CD4-positive, alpha-beta T cell treated with Interleukin-15 for 4 hours (primary cell): ENCODE measurements around the gene ST3GAL2.
A peak's percentile ranks its signal among the peaks of the same experiment; 100 is the strongest.
"Not testable (repeated sequence)": the region's sequence is repeated elsewhere in the genome, so short reads cannot be mapped to it uniquely, and the experiment has no call there.

Source experiments
- DNase-seq: peaks from one replicate; pipeline ENCODE4 v3.0.0-alpha.2; 2020; ENCODE audit warnings: low spot score

The ST3GAL2 gene

DNA sequence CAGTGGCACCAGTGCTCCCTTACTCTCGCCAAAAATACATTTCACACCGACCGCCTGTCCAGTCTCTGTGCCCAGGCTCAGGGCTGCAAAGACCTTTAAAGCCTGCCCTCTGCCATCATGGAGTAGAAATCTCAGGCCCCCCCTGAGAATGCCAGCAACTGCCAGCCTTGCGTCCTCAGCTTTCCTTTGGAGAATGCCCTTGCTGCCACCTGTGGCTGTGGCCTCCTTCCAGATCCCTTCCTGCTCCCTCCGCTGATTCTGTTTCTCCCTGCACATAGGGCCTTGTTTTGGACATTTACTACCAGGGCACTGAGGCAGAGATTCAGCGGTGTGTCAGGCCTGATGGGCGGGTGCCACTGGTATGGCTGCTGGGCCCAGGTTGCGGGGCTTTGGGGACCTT lies 28.7 kb upstream of the ST3GAL2 start:
- DNase-seq, result no peak

DNA sequence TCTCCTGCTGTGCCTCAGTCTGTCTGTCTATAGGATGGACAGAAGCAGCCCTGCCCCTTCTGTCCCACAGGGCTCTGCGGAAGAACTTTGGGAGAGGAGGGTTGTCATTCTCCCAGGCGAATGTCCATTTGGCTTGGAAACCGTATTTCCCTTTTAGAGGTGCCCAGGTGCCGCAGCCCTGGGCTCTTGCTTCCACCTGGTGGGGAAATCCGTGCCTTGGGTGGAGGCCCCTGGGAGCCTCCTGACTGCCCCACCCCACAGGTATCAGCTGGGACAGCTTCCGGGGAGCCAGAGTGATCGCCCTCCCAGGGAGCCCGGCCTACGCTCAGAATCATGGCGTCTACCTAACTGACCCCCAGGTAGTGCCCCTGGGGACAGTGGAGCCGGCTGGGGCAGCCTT lies 28.2 kb upstream of the ST3GAL2 start:
- DNase-seq, result no peak

DNA sequence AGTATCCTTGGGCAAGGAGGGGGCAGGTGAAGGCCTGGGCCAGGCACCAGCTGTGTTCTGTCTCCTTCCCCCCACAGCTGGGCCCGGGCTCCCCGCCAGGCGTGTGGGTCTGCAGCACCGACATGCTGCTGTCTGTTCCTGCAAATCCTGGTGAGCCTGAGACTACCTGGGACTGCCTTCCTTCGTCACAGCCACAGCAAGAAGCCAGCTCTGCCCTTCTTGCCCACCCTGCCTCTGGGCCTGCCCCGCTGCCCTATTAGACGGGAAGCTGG lies 27.8 kb upstream of the ST3GAL2 start:
- no peak for DNase-seq

DNA sequence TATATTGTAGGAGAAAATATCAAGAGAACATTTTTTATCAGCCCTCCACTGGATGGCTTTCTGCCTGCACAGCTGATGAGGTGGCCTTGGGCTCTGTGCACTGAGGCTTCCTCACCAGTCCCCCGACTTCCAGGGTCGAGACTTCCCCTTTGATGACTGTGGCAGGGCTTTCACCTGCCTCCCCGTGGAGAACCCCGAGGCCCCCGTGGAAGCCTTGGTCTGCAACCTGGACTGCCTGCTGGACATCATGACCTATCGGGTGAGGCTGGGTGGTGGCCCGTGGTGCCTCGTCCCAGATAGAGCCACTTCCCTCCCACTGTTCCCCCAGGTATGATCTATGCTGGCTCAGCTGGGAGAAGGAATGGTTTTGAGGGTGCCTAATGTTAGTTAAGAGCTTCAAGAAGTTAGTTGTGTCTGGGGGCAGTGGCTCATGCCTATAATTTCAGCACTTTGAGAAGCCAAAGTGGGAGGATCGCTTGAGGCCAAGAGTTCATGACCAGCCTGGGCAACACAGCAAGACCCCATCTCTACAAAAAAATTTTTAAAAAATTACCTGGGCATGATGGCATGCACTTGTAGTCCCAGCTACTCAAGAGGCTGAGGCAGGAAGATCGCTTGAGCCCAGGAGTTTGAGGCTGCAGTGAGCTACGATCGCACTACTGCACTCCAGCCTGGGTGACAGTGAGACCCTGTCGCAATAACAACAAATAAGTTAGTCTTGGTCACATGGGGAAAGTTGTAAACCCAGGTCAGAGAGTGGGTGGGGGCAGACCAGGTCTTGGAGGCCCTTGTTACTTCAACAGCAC lies 27.3 kb upstream of the ST3GAL2 start:
- no peak for DNase-seq

DNA sequence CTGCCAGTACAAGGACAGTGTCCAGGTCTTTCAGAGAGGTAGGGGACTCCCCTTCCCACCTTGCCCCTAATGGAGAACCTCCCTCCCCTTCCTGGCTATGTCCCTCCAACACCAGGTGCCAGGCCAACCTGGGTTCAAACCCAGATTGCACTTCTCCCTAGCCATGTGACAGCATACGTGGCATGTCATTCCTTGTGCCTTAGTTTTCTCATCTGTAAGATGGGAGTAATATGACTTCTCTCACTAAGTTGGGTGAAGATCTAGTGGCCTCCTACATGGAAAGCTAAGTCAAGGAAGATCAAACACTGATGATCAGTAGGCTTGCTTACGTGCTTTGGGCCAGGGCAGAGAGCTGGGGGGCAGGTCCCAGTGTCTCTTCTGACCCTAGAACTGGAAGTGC lies 24.3 kb upstream of the ST3GAL2 start:
- DNase-seq, result no peak

DNA sequence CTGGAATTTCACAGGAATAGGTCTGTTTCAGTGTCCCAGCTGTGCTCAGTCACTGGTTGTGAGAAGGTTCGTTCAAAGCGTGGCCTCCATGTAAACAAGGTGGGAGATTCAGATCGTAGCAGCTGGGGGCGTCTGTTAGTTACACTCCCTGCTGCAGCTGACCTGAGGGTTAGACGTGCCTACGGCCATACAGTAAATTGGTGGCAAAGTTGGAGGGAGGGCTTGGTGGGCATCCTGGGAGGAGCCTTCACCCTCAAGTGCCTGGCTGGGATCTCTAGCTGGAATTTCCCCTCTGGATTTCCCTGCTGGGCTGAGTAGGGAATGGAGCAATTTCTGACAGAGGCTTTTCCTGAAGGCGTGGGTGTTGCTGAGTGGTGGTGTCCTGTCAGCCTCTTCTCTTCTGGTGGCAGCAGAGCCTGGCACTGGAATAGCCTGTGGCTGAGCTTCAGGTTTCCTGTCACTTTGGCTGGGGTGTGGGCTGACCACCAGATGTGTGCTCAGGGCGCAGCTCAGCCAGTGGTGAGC lies 21.9 kb upstream of the ST3GAL2 start:
- no peak for DNase-seq

DNA sequence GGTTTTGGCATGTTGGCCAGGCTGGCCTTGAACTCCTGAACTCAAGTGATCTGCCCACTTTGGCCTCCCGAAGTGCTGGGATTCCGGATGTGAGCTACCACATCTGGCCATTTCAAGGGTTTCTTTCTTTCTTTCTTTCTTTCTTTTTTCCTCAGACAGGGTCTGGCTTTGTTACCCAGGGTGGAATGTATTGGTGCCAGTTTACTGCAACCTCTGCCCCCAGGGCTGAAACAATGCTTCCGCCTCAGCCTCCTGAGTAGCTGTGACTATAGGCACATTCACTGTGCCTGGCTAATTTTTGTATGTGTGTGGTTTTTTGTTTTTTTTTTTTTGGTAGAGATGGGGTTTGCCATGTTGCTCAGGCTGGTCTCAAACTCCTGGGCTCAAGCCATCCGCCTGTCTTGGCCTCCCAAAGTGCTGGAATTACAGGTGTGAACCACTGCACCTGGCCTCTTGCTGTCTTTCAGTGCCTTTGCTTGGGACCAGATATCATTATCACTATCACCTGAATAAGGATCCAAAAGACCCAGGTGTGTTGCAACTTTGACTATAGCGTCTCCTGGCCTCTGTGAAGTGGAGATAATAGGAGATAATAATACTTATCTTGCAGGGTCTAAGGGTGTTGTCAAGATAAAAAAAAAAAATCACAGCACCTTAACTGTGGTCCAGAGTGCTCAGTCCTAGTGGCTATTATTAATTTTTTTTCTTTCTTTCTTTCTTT lies 18.7 kb upstream of the ST3GAL2 start:
- DNase-seq, result no peak

DNA sequence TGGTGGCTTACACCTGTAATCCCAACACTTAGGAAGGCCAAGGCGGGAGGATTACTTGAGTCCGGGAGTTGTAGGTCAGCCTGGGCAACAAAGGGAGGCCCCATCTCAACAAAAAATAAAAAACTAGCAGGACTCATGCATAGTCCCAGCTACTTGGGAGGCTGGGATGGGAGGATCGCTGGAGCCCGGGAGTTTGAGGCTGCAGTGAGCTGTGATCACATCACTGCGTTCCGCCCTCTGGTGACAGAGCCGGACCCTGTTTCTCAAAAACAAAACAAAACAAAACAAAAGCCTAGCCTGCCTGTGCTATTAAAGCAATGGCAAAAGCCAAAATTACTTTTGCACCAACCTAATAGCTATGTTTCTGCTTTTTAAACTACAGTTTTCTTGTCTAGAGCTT lies 17.0 kb upstream of the ST3GAL2 start:
- DNase-seq, result no peak

DNA sequence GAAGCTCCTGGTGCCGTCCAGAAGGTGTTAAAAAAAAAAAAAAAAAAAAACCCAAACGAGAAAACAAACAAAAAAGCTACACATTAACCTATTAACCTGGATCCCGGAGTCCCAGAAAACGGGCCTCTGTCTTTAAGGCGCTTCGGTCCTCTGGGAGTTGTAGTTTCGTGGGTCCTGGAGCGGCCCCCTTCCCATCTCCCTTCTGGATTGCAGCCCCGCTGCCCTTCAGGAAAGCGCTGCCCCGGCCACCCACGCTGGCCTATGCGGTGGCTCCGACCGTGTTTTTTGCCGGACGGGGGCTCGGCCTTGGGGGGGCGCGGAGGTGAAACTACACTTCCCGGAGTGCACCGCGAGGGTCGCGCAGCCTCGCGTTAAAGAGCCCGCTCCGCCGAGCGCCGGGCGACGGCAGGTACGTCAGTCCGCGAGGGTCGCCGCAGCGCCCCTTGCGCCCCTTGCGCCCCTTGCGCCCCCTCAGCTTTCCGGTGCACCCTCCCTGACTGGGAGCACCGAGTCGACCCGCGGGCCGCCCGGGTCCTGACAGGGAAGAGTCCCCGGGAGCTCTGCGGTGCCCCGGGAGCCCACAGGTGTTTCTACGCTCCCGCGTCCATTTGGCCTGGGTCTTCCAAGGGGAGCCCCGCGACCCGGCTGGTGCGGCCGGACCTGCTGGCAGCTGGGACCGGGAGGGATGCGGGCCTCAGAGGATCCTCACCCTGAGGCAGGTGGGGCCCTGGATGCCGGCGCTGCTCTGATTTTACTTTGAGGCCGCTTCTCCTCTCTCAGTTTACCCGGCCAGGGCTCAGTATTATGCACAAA lies 15.5 kb upstream of the ST3GAL2 start, which contains the start of gene FCSK:
FCSK (plus strand) TSS at position 374 of the 813 bp plus-strand sequence. CDS start 8,596 bp downstream, outside the sequence.
- peak; percentile 56 for DNase-seq

DNA sequence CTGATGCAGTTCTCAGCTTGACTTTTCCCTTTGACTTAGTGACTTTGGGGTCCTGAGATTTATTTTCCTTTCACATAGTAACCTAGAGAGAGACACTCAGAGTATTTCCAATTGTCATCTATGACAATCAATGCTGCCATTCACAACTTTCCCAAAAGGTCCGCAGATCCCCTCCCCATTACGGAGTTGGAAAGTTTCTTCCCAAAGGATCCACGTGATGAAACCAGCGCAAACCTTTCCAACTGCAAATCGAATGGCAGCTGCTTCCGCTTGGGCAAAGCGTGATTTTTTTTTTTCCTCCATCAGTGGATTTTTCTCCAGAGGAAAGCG lies 15.0 kb upstream of the ST3GAL2 start:
- no peak for DNase-seq

DNA sequence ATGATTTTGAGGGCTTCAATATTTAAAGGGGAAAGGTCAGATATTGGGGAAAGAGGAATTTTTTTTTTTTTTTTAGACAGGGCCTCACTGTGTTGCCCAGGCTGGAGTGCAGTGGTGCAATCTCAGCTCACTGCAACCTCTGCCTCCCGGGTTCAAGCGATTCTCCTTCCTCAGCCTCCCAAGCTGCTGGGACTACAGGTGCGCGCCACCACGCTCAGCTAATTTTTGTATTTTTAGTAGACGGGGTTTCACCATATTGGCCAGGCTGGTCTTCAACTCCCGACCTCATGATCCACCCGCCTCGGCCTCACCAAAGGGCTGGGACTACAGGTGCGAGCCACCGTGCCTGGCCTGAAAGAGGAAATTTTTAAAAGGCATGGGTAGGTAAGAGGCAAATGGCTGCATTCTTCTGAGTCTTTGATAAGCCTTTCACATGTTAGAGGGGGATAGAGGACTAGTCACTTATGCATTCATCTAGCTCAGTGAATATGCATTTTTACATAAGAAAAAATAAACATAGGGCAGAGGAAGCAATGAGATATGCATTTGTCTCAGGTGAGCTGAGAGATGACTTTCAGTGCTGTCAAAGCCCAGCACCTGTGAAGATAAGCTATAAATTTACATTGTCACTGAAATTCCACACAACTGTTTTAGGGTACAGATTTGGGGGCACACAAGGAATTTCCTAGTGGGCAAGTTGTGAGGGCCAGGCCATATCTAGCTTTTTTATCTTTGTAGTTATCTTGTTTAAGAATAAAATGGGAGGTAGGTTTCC lies 14.4 kb upstream of the ST3GAL2 start:
- DNase-seq, result no peak

DNA sequence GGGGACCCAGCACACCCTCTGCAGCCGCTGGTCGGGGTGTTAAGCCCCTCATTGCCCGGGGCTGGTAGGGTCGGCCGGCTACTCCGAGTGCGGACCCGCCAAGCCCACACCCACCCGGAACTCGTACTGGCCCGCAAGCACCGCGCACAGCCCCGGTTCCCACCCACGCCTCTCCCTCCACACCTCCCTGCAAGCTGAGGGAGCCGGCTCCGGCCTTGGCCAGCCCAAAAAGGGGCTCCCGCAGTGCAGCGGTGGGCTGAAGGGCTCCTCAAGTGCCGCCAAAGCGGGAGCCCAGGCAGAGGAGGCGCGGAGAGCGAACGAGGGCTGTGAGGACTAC lies 12.1 kb upstream of the ST3GAL2 start:
- DNase-seq, result not testable (repeated sequence)

DNA sequence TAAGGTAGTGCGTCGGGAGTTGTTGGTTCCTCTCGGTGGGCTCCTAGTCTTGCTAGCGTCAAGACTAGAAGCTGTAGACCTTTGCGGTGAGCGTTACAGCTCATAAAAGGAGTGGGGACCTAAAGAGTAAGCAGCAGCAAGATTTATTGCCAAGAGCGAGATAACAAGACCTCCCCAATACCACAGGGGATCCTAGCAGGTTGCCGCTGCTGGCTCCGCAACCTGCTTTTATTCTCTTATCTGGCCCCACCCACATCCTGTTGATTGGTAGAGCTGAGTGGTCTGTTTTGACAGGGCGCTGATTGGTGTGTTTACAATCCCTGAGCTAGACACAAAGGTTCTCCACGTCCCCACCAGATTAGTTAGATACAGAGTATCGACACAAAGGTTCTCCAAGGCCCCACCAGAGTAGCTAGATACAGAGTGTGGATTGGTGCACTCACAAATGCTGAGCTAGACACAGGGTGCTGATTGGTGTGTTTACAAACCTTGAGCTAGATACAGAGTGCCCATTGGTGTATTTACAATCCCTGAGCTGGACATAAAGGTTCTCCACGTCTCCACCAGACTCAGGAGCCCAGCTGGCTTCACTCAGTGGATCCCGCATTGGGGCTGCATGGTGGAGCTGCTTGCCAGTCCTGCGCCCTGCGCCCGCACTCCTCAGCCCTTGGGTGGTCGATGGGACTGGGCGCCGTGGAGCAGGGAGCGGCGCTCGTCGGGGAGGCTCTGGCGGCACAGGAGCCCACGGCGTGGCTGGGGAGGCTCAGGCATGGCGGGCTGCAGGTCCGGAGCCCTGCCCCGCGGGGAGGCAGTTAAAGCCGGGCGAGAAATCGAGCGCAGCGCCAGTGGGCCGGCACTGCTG lies 11.5 kb upstream of the ST3GAL2 start:
- not testable (repeated sequence) for DNase-seq

DNA sequence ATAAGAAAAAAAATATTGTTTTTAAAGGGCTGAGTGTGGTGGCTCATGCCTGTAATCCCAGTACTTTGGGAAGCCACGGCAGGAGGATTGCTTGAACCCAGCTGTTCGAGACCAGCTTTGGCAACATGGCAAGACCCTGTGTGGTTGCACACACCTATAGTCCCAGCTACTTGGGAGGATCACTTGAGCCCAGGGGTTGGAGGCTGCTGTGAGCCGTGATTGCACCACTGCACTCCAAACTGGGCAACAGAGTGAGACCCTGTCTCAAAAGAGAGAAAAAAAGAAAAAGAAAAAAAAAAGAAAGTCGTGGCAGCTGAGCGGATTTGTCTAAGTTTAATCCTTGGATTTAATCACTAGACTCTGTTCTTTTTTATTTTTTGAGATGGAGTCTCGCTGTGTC lies 9.2 kb upstream of the ST3GAL2 start:
- DNase-seq, result no peak

DNA sequence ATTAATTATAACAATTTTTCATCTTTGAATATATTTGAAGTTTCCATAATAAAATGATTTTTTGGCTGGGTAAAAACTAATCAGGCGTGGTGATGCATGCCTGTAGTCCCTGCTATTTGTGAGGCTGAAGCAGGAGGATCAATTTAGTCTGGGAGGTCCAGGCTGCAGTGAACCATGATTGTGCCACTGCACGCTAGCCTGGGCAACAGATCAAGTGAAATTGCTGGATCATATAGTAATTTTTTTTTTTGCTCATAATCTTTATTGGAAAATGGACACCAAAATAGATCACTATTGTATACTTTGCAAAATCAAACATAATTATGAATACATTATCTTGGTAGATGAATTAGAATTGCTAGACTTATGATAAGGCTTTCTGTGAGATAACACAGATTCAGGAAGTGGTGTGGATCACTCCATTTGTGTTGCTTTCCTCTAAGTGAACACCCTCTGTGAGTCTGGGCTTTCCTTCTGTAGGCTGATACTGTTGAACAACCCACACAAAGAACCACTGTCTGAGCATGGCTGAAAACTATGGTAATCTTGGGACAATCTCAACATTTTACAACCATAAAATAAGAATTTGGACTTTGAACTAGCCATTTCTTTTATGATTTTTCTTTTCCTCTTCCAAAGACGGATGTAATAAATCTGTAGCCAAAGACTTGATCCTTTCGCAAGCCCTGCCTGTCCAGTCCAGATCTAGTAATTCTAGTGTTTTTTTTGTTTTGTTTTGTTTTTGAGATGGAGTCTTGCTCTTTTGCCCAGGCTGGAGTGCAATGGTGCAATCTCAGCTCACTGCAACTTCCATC lies 5.6 kb upstream of the ST3GAL2 start:
- no peak for DNase-seq

DNA sequence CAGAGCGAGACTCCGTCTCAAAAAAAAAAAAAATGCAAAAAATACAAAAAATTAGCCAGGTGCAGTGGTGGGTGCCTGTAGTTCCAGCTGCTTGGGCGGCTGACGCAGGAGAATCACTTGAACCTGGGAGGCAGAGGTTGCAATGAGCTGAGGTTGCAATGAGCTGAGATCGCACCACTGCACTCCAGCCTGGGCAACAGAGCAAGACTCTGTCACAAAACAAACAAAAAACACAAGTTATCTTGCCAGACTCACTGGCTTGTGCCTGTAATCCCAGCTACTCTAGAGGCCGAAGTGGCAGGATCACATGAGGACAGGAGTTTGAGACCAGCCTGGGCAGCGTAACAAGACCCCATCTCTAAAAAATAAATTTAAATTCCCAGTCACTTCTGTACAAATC lies 3.4 kb upstream of the ST3GAL2 start:
- no peak for DNase-seq

DNA sequence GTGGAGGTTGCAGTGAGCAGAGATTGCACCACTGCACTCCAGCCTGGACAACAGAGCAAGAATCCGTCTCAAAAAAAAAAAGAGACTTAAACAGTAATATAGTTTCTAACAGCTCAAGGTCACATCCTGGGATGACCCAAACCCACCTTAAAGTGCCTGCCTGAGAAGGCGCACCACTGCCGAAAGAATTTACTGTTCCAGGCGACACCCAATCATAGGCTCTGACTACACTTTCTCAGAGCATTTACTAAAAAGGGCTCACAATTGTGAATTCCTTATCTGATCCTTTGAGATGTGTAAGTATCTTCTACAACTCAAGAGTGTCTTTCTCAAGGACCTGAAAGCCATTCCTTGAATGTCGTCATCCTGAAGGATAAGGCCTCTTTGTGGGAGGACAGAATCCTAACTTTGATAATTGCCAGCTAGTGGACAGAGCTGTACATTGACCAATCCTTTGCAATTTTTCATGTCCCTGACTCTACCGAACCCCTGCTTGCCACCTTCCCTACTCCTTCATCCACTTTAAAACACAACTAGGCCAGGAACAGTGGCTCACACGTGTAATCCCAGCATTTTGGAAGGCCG lies 2.6 kb upstream of the ST3GAL2 start:
- DNase-seq, result no peak

DNA sequence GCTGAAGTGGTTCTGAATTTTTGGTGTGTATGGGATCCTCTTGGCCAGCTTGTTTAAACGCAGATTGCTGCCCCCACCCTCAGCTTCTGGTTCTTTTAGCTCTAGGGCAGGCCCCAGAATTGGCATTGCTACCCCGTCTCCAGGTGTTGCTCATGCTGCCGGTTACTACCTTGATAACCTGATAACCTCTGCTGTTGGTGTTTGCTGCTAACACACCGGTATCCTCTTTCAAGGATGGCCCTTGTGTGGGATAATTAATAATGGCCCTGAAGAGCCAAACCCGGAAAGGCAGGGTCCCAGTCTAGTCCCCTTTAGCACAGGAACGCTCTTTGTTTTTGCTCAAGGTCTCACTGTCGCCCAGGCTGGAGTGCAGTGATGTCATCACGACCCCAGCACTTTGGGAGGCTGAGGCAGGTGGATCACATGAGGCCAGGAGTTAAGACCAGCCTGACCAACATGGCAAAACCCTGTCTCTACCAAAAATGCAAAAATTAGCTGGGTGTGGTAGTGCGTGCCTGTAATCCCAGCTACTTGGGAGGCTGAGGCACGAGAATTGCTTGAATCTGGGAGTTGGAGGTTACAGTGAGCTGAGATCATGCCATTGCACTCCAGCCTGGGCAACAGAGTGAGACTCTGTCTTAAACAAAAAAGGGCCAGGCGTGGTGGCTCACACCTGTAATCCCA lies 1.3 kb upstream of the ST3GAL2 start:
- DNase-seq, result no peak

DNA sequence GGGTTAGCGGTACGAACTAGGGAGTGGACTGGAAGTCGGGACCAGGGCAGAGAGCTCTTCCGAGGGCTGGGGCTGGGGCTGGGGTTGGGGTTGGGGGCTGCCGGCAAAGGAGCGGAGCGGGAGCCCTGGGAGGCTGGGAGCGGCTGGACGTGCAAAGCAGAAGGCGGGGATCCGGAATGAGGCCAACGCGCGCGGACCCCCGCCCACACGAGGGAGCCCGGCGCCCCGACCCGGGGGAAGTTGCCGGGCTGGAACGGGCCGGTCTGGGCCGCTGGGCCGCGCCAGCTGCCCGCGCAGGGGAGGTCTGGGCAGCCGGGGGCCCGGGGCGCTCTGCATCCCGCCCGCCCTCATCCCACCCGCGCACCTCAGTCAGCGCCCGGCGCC lies 323 bp downstream of the ST3GAL2 start:
- DNase-seq, result no peak
